Endothelial cell of umbilical vein (primary cell): ENCODE data around the gene CDKN2D. TPM values are rescaled to one million over a fixed set of nuclear protein-coding genes. Genes with fewer than 3 reads are reported as not detected.

Experiments
- BruUV-seq: library from RNA; stranded (reverse); fragments of 400-500 nt; replicated peaks from 2 replicates; lab custom pipeline; 2021; lab: Mats Ljungman, UMichigan
- CTCF ChIA-PET: fragments of 300-600, 350-600 bp; sonication (Branson Sonifier 250); formaldehyde crosslinking; loops from one replicate; lab custom pipeline; 2021; ENCODE audit warnings: antibody characterized with exemption, inconsistent platforms; lab: Charles Lee
- POLR2A ChIA-PET: fragments of 300-600, 350-600 bp; sonication (Branson Sonifier 250); formaldehyde crosslinking; loops from one replicate; lab custom pipeline; 2021; ENCODE audit warnings: antibody characterized with exemption, inconsistent platforms; lab: Charles Lee
- DNase-seq: peaks from one replicate; pipeline ENCODE4 v3.0.0-alpha.2; 2011; ENCODE audit warnings: low read depth, low spot score
- FAIRE-seq: peaks from 2 replicates; lab custom pipeline; 2011; peaks lifted over from hg19 to GRCh38; lab: Jason Lieb, UNC
- H2AFZ ChIP-seq: 2 replicates; pipeline ENCODE4 v1.6.0; 2012; ENCODE audit warnings: low read depth, low read length, control low read depth, inconsistent platforms
- H3K27ac ChIP-seq: 2 replicates; pipeline ENCODE4 v1.5.1; 2011; ENCODE audit warnings: low read depth, mild to moderate bottlenecking, control low read depth, low read length, moderate library complexity; ENCODE audit not compliant: insufficient read depth
- H3K27me3 ChIP-seq, 2 experiments: 2 replicates each; pipeline versions ENCODE4 v1.6.0 to v1.6.1; 2011; ENCODE audit warnings: low read length in 2 of 2, mixed read lengths in 1 of 2; ENCODE audit not compliant: control insufficient read depth in 2 of 2, insufficient read depth in 2 of 2
- H3K36me3 ChIP-seq, 2 experiments: 2 replicates in 1 of 2; 3 replicates in 1 of 2; pipeline ENCODE4 v1.5.1; 2011; ENCODE audit warnings: low read length in 2 of 2, mild to moderate bottlenecking in 1 of 2, moderate library complexity in 1 of 2; ENCODE audit not compliant: control insufficient read depth in 2 of 2, insufficient read depth in 2 of 2; ENCODE audit errors: extremely low read depth in 1 of 2
- H3K4me1 ChIP-seq: 3 replicates; pipeline ENCODE4 v1.5.1; 2011; ENCODE audit warnings: mild to moderate bottlenecking, low read length; ENCODE audit not compliant: control insufficient read depth, insufficient read depth; ENCODE audit errors: extremely low read depth
- H3K4me2 ChIP-seq: 2 replicates; pipeline ENCODE4 v1.6.1; 2011; ENCODE audit warnings: low read length, control low read depth, mixed read lengths; ENCODE audit not compliant: insufficient read depth
- H3K4me3 ChIP-seq, 3 experiments: fragments of 200-600 bp in 1 of 3; sonication (generic), shearing (Covaris generic) in 1 of 3; replicated peaks in 1 of 3; 2 replicates each; pipeline ENCODE4 v1.5.1; 2011 to 2016; ENCODE audit warnings: control low read depth in 3 of 3, low read length in 3 of 3, mild to moderate bottlenecking in 2 of 3, inconsistent platforms in 1 of 3, low read depth in 1 of 3, moderate library complexity in 1 of 3; ENCODE audit not compliant: insufficient read depth in 1 of 3
- H3K79me2 ChIP-seq: 2 replicates; pipeline ENCODE4 v1.6.0; 2012; ENCODE audit warnings: low read length, inconsistent platforms; ENCODE audit not compliant: control insufficient read depth, insufficient read depth
- H3K9ac ChIP-seq: replicated peaks from 2 replicates; pipeline ENCODE3; 2011; ENCODE audit warnings: low read length, control low read depth; ENCODE audit not compliant: insufficient read depth; ENCODE audit errors: extremely low read depth
- H3K9me1 ChIP-seq: replicated peaks from 3 replicates; pipeline ENCODE4 v1.6.0; 2011; ENCODE audit warnings: mild to moderate bottlenecking, low read length; ENCODE audit not compliant: control insufficient read depth, insufficient read depth; ENCODE audit errors: extremely low read depth
- H3K9me3 ChIP-seq: replicated peaks from 2 replicates; pipeline ENCODE4 v1.5.1; 2012; ENCODE audit warnings: low read length, inconsistent platforms; ENCODE audit not compliant: control insufficient read depth, insufficient read depth
- H4K20me1 ChIP-seq: replicated peaks from 2 replicates; pipeline ENCODE3; 2011; ENCODE audit warnings: mild to moderate bottlenecking, low read length; ENCODE audit not compliant: control insufficient read depth, insufficient read depth; ENCODE audit errors: extremely low read depth
- EZH2 ChIP-seq: IDR thresholded peaks from 2 replicates; pipeline ENCODE4 v1.6.1; 2012; ENCODE audit warnings: borderline replicate concordance, low read depth, mild to moderate bottlenecking, moderate library complexity, low read length, inconsistent platforms; ENCODE audit not compliant: severe bottlenecking
- FOS ChIP-seq: IDR thresholded peaks from 2 replicates; pipeline ENCODE4 v1.6.1; 2011; ENCODE audit warnings: mild to moderate bottlenecking, low read length, moderate library complexity, borderline replicate concordance; ENCODE audit not compliant: insufficient read depth
- GATA2 ChIP-seq: IDR thresholded peaks from 2 replicates; pipeline ENCODE4 v1.7.0; 2011; ENCODE audit warnings: low read depth, mild to moderate bottlenecking, moderate library complexity, mixed read lengths, low read length; ENCODE audit not compliant: insufficient read length, insufficient read depth
- JUN ChIP-seq: IDR thresholded peaks from 2 replicates; pipeline ENCODE4 v1.6.1; 2011; ENCODE audit warnings: borderline replicate concordance, low read depth; ENCODE audit not compliant: insufficient read length, insufficient read depth
- MYC ChIP-seq: IDR thresholded peaks from one replicate; pipeline ENCODE4 v1.6.1; 2011; ENCODE audit warnings: mild to moderate bottlenecking, low read depth, low read length
- POLR2A ChIP-seq: IDR thresholded peaks from 2 replicates; pipeline ENCODE4 v1.6.1; 2012; ENCODE audit warnings: low read depth, mild to moderate bottlenecking, control low read depth, low read length
- POLR2AphosphoS5 ChIP-seq: IDR thresholded peaks from 2 replicates; pipeline ENCODE4 v1.6.1; 2012; ENCODE audit warnings: low read depth, mild to moderate bottlenecking, control low read depth, low read length, moderate library complexity; ENCODE audit not compliant: insufficient read depth
- dilution Hi-C: fragments of 300-500 bp; cut with MboI; formaldehyde crosslinking; loops from one replicate; pipeline ENCODE4 v1.15.0; 2019; ENCODE audit warnings: low sequenced_read_pairs; ENCODE audit not compliant: extremely low pct_ligation_motif_present
- intact Hi-C: fragments of 100-400 bp; cut with micrococcal nuclease; formaldehyde crosslinking; loops from one replicate; pipeline ENCODE4 v1.10.0; 2022
- polyA plus RNA-seq, 4 experiments: library from polyadenylated mRNA; depleted of rRNA in 3 of 4; stranded (reverse) in 3 of 4; unstranded in 1 of 4; fragments of >200 nt; gene quantifications; 2 replicates each; pipeline versions ENCODE4 v1.2.1 to v1.2.3, GENCODE V29; 2011 to 2012; ENCODE audit warnings: missing spikeins in 1 of 4
- total RNA-seq: library from RNA; stranded (reverse); gene quantifications from 2 replicates; pipeline ENCODE4 v1.2.3, GENCODE V29; 2021
- TF ChIP-seq, protein P1 (sequence below): IDR thresholded peaks from 2 replicates; pipeline ENCODE4 v1.6.1; 2011; ENCODE audit not compliant: insufficient read depth, insufficient read length
- TF ChIP-seq, protein P2 (sequence below), 2 donors: IDR thresholded peaks; 1 replicate in 1 of 2; 2 replicates in 1 of 2; pipeline ENCODE4 v1.5.1; 2011; ENCODE audit warnings: low read length in 2 of 2, mild to moderate bottlenecking in 2 of 2, moderate library complexity in 2 of 2, control low read depth in 1 of 2, inconsistent platforms in 1 of 2, low read depth in 1 of 2; ENCODE audit not compliant: insufficient read depth in 1 of 2; ENCODE audit errors: extremely low read depth in 1 of 2

The CDKN2D gene
- total and polyA plus RNA-seq, 2 donors (not counting 3 experiments of a cell fraction or from before 2014, with no cell fraction given), result 5.9 to 9.8 TPM

DNA sequence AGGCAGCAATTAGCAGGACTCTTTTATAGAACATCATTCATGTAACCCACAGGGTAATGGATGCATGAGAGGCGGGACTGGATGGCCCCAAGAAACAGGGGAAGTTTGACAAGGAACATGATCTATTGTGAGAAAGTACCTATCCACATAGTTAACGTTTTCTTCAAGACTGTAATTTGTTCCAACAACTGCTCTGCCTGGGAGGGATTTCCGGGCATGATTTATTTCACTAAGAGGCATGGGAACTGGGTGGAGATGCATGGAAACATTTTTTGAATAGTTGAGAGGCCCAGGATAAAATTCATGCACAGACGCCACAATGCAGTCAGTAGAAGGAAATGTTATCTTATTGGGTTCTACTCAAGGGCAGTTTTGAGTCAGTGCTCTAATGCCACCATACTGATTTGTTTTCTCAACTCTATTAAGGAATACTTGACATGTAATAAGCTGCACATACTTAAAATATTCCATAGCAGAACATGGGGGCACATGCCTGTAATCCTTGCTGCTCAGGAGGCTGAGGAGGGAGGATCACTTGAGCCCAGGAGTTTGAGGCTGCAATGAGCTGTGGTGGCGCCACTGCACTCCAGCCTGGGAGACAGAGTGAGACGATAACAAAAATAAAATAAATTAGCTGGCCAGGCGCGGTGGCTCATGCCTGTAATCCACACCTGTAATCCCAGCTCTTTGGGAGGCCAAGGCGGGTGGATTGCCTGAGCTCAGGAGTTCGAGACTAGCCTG is 35.0 kb downstream of the CDKN2D start:
- intact Hi-C loops, result no loop called here

More for the DNA sequence above, 35.0 kb downstream of the CDKN2D start:
- DNase-seq, result peak; percentile 7
- peak; percentile 40 for FAIRE-seq
- ChIA-PET CTCF (interaction anchor here (0.6 to 1.9 kb wide), 3 partner anchors 26 to 166 kb away, joined by 3 to 6 read pairs (median 4); no protein-coding TSS in a partner anchor), POLR2A (no interaction called here)
- H2AFZ ChIP-seq, result no peak overlapping the region
- dilution Hi-C loops, result no loop called here
- TF ChIP-seq JUN, result no peak
- no peak for TF ChIP-seq MYC
- TF ChIP-seq POLR2A, result no peak
- TF ChIP-seq EZH2, result no peak
- no peak for TF ChIP-seq FOS
- TF ChIP-seq POLR2AphosphoS5, result no peak
- TF ChIP-seq, protein P1, sequence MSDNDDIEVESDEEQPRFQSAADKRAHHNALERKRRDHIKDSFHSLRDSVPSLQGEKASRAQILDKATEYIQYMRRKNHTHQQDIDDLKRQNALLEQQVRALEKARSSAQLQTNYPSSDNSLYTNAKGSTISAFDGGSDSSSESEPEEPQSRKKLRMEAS, result no peak
- TF ChIP-seq, protein P2, sequence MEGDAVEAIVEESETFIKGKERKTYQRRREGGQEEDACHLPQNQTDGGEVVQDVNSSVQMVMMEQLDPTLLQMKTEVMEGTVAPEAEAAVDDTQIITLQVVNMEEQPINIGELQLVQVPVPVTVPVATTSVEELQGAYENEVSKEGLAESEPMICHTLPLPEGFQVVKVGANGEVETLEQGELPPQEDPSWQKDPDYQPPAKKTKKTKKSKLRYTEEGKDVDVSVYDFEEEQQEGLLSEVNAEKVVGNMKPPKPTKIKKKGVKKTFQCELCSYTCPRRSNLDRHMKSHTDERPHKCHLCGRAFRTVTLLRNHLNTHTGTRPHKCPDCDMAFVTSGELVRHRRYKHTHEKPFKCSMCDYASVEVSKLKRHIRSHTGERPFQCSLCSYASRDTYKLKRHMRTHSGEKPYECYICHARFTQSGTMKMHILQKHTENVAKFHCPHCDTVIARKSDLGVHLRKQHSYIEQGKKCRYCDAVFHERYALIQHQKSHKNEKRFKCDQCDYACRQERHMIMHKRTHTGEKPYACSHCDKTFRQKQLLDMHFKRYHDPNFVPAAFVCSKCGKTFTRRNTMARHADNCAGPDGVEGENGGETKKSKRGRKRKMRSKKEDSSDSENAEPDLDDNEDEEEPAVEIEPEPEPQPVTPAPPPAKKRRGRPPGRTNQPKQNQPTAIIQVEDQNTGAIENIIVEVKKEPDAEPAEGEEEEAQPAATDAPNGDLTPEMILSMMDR (IDR thresholded peaks at IDR 0.05; ENCODE audit: extremely low read depth in 1 of 2, insufficient read depth in 1 of 2, low read depth in 1 of 2, low read length in 2 of 2), result no peak
- no peak for TF ChIP-seq GATA2
- H3K27me3 ChIP-seq, result peaks cover 0 to 2% of the 10 kb centered on the region in 2 experiments
- no peak overlapping the region for H3K9ac ChIP-seq
- no peaks in the 10 kb centered on the region for H3K79me2 ChIP-seq
- H3K9me3 ChIP-seq, result no peaks in the 10 kb centered on the region
- H3K9me1 ChIP-seq, result no peaks in the 10 kb centered on the region
- no peaks in the 10 kb centered on the region for H3K4me1 ChIP-seq
- H4K20me1 ChIP-seq, result no peaks in the 10 kb centered on the region
- H3K4me3 ChIP-seq, result no peak overlapping the region
- H3K27ac ChIP-seq, result no peak overlapping the region
- no peaks in the 10 kb centered on the region for H3K36me3 ChIP-seq
- no TSS peak for BruUV-seq
- H3K4me2 ChIP-seq, result no peak overlapping the region
